Neural cell (in vitro differentiated cells): ENCODE data around the gene SUSD6. TPM values are rescaled to one million over a fixed set of nuclear protein-coding genes. Genes with fewer than 3 reads are reported as not detected.

ENCODE experiments used
- H2AFZ ChIP-seq: fragments of 200-600, 300-800 bp; sonication (generic), shearing (Covaris generic); 2 replicates; pipeline ENCODE4 v1.6.0; 2014; ENCODE audit warnings: low read depth, mild to moderate bottlenecking, antibody characterized with exemption, low read length, moderate library complexity
- H3F3A ChIP-seq: fragments of 200-600 bp; shearing (Covaris generic); 2 replicates; pipeline ENCODE4 v1.6.1; 2016; ENCODE audit warnings: mild to moderate bottlenecking, moderate library complexity, mixed read lengths, antibody characterized with exemption, low read length; ENCODE audit not compliant: insufficient read depth, poor library complexity, severe bottlenecking
- H3K27ac ChIP-seq: fragments of 200-600, 300-800 bp; sonication (generic), shearing (Covaris generic); 2 replicates; pipeline ENCODE4 v1.5.1; 2014; ENCODE audit warnings: mild to moderate bottlenecking, low read length, moderate library complexity
- H3K27me3 ChIP-seq: fragments of 300-800, 200-600 bp; sonication (generic), shearing (Covaris generic); 2 replicates; pipeline ENCODE4 v1.6.0; 2014; ENCODE audit warnings: mild to moderate bottlenecking, low read depth, low read length, moderate library complexity; ENCODE audit not compliant: insufficient read depth
- H3K36me3 ChIP-seq: fragments of 300-800, 200-600 bp; sonication (generic), shearing (Covaris generic); 2 replicates; pipeline ENCODE4 v1.5.1; 2014; ENCODE audit warnings: mild to moderate bottlenecking, antibody characterized with exemption, low read length, moderate library complexity; ENCODE audit not compliant: insufficient read depth
- H3K4me2 ChIP-seq: fragments of 300-800, 200-600 bp; sonication (generic), shearing (Covaris generic); 2 replicates; pipeline ENCODE4 v1.6.0; 2014; ENCODE audit warnings: mild to moderate bottlenecking, low read length
- H3K4me3 ChIP-seq: fragments of 300-800, 200-600 bp; sonication (generic), shearing (Covaris generic); 2 replicates; pipeline ENCODE4 v1.5.1; 2014; ENCODE audit warnings: mild to moderate bottlenecking, low read length, moderate library complexity
- H3K79me2 ChIP-seq: fragments of 200-600 bp; shearing (Covaris generic); replicated peaks from 2 replicates; pipeline ENCODE4 v1.6.0; 2014; ENCODE audit warnings: mild to moderate bottlenecking, low read length, moderate library complexity; ENCODE audit not compliant: insufficient read depth
- H3K9ac ChIP-seq: fragments of 300-800, 200-600 bp; sonication (generic), shearing (Covaris generic); 2 replicates; pipeline ENCODE4 v1.6.1; 2016; ENCODE audit warnings: mild to moderate bottlenecking, low read length, mixed read lengths
- H3K9me2 ChIP-seq: fragments of 200-600 bp; shearing (Covaris generic); 2 replicates; pipeline ENCODE4 v1.6.1; 2016; ENCODE audit warnings: mild to moderate bottlenecking, low read length, mixed read lengths; ENCODE audit not compliant: insufficient read depth
- H3K9me3 ChIP-seq: fragments of 200-600, 300-800 bp; sonication (generic), shearing (Covaris generic); 2 replicates; pipeline ENCODE4 v1.6.1; 2016; ENCODE audit warnings: mild to moderate bottlenecking, mixed run types, low read length, moderate library complexity, mixed read lengths
- H4K20me1 ChIP-seq: fragments of 200-600 bp; shearing (Covaris generic); 2 replicates; pipeline ENCODE4 v1.6.1; 2016; ENCODE audit warnings: mild to moderate bottlenecking, mixed run types; ENCODE audit not compliant: insufficient read depth
- CTCF ChIP-seq: fragments of 450-650 bp; IDR thresholded peaks from 2 replicates; pipeline ENCODE4 v1.5.1; 2014; ENCODE audit warnings: antibody characterized with exemption, mild to moderate bottlenecking, moderate library complexity; ENCODE audit not compliant: poor library complexity, severe bottlenecking
- EP300 ChIP-seq: fragments of 450-650 bp; conservative IDR thresholded peaks from 2 replicates; pipeline ENCODE4 v1.6.1; 2014; ENCODE audit warnings: antibody characterized with exemption, mild to moderate bottlenecking, moderate library complexity; ENCODE audit not compliant: poor library complexity, severe bottlenecking
- EZH2 ChIP-seq: fragments of 200-600, 300-800 bp; shearing (Covaris generic), sonication (generic); IDR thresholded peaks from 2 replicates; pipeline ENCODE4 v1.6.1; 2014; ENCODE audit warnings: antibody characterized with exemption, low read length, borderline replicate concordance, mild to moderate bottlenecking; ENCODE audit not compliant: insufficient read depth, poor library complexity, severe bottlenecking
- MXI1 ChIP-seq: fragments of 450-650 bp; conservative IDR thresholded peaks from 2 replicates; pipeline ENCODE4 v1.6.1; 2014; ENCODE audit warnings: antibody characterized with exemption, mild to moderate bottlenecking; ENCODE audit not compliant: poor library complexity, severe bottlenecking
- POLR2AphosphoS5 ChIP-seq: IDR thresholded peaks from 2 replicates; pipeline ENCODE4 v1.6.1; 2012
- RAD21 ChIP-seq: fragments of 450-650 bp; conservative IDR thresholded peaks from 2 replicates; pipeline ENCODE4 v1.6.1; 2014; ENCODE audit warnings: antibody characterized with exemption, mild to moderate bottlenecking, moderate library complexity
- REST ChIP-seq: IDR thresholded peaks from 2 replicates; pipeline ENCODE4 v1.6.1; 2012; ENCODE audit warnings: borderline replicate concordance
- SMC3 ChIP-seq: fragments of 450-650 bp; conservative IDR thresholded peaks from 2 replicates; pipeline ENCODE4 v1.6.1; 2014; ENCODE audit warnings: antibody characterized with exemption, mild to moderate bottlenecking, moderate library complexity; ENCODE audit not compliant: poor library complexity
- TAF1 ChIP-seq: IDR thresholded peaks from 2 replicates; pipeline ENCODE4 v1.6.1; 2012; ENCODE audit warnings: low read depth
- polyA plus RNA-seq: library from polyadenylated mRNA; depleted of rRNA; stranded (reverse); fragments of >200 nt; gene quantifications from 2 replicates; pipeline ENCODE4 v1.2.3, GENCODE V29; 2014

The SUSD6 gene
- polyA plus RNA-seq, 1 donor from 2014 or later = 5.1 TPM

GRCh38 chr14:69636718-69637480, 25.5 kb downstream of the SUSD6 start:
- no peak overlapping the region for H2AFZ ChIP-seq
- TF ChIP-seq SMC3 = no peak
- no peak for TF ChIP-seq EZH2
- no peak for TF ChIP-seq REST
- no peak for TF ChIP-seq CTCF
- TF ChIP-seq RAD21 = no peak
- TF ChIP-seq POLR2AphosphoS5 = no peak
- TF ChIP-seq EP300 = no peak
- no peak for TF ChIP-seq TAF1
- no peak for TF ChIP-seq MXI1
- no peaks in the 10 kb centered on the region for H3F3A ChIP-seq
- H3K79me2 ChIP-seq = peaks cover 18% of the 10 kb centered on the region
- peaks cover 3% of the 10 kb centered on the region for H4K20me1 ChIP-seq
- no peaks in the 10 kb centered on the region for H3K27me3 ChIP-seq
- H3K9me2 ChIP-seq = no peaks in the 10 kb centered on the region
- no peaks in the 10 kb centered on the region for H3K9me3 ChIP-seq
- H3K36me3 ChIP-seq = no peaks in the 10 kb centered on the region
- H3K27ac ChIP-seq = no peak overlapping the region
- no peak overlapping the region for H3K4me2 ChIP-seq
- H3K9ac ChIP-seq = no peak overlapping the region
- H3K4me3 ChIP-seq = no peak overlapping the region

GRCh38 chr14:69637503-69638031, 26.2 kb downstream of the SUSD6 start:
- Histone ChIP-seq H3K4me2 (no peak overlapping the region), H3F3A (no peaks in the 10 kb centered on the region), H3K9me2 (no peaks in the 10 kb centered on the region), H3K27ac (no peak overlapping the region), H3K9ac (no peak overlapping the region), H3K79me2 (peaks cover 18% of the 10 kb centered on the region), H3K9me3 (no peaks in the 10 kb centered on the region), H3K27me3 (no peaks in the 10 kb centered on the region), H3K4me3 (peak overlapping the region; percentile 24), H4K20me1 (peaks cover 3% of the 10 kb centered on the region), H3K36me3 (no peaks in the 10 kb centered on the region), H2AFZ (no peak overlapping the region)
- TF ChIP-seq EZH2 (no peak), MXI1 (no peak), CTCF (no peak), REST (no peak), EP300 (no peak), RAD21 (no peak), SMC3 (no peak), POLR2AphosphoS5 (no peak), TAF1 (no peak)
